Measurements from ENCODE around the gene C1S.

C1S gene

GRCh38 chr12:7058850-7059395 lies 1.6 kb upstream of the C1S start:
- FAIRE-seq (no peak), DNase-seq (ENCODE audit: insufficient read length, low spot score) (no peak)
- TF ChIP-seq POLR2A (IDR thresholded peaks at IDR 0.05; ENCODE audit: low read depth, low read length), result no peak

GRCh38 chr12:7059780-7060179 lies 738 bp upstream of the C1S start:
- TF ChIP-seq POLR2A (IDR thresholded peaks at IDR 0.05; ENCODE audit: low read depth, low read length), result no peak
- DNase-seq (ENCODE audit: insufficient read length, low spot score), result no peak
- no peak for FAIRE-seq

- DNase-seq (ENCODE audit: insufficient read length, low spot score) (no peak), FAIRE-seq (no peak)
- no peak for TF ChIP-seq POLR2A (IDR thresholded peaks at IDR 0.05; ENCODE audit: low read depth, low read length)
Observed at GRCh38 chr12:7061138-7061537, 620 bp downstream of the C1S start.

- no peak for TF ChIP-seq POLR2A (IDR thresholded peaks at IDR 0.05; ENCODE audit: low read depth, low read length)
- FAIRE-seq (no peak), DNase-seq (ENCODE audit: insufficient read length, low spot score) (no peak)
Observed at GRCh38 chr12:7061596-7061995, 1.1 kb downstream of the C1S start.

GRCh38 chr12:7064516-7064915 lies 4.0 kb downstream of the C1S start:
- TF ChIP-seq POLR2A (IDR thresholded peaks at IDR 0.05; ENCODE audit: low read depth, low read length), result no peak
- FAIRE-seq (no peak), DNase-seq (ENCODE audit: insufficient read length, low spot score) (no peak)

- DNase-seq (ENCODE audit: insufficient read length, low spot score) (no peak), FAIRE-seq (no peak)
- TF ChIP-seq POLR2A (IDR thresholded peaks at IDR 0.05; ENCODE audit: low read depth, low read length), result no peak
Observed at GRCh38 chr12:7065073-7065623, 4.6 kb downstream of the C1S start.

GRCh38 chr12:7066596-7066995 lies 6.1 kb downstream of the C1S start:
- no peak for TF ChIP-seq POLR2A (IDR thresholded peaks at IDR 0.05; ENCODE audit: low read depth, low read length)
- no peak for DNase-seq (ENCODE audit: insufficient read length, low spot score)
- FAIRE-seq, result no peak

- TF ChIP-seq POLR2A (IDR thresholded peaks at IDR 0.05; ENCODE audit: low read depth, low read length), result no peak
- DNase-seq (ENCODE audit: insufficient read length, low spot score), result no peak
- no peak for FAIRE-seq
Observed at GRCh38 chr12:7067096-7067495, 6.6 kb downstream of the C1S start.

GRCh38 chr12:7068240-7068993 lies 7.9 kb downstream of the C1S start:
- no peak for DNase-seq (ENCODE audit: insufficient read length, low spot score)
- no peak for TF ChIP-seq POLR2A (IDR thresholded peaks at IDR 0.05; ENCODE audit: low read depth, low read length)
- no peak for FAIRE-seq

- DNase-seq (ENCODE audit: insufficient read length, low spot score) (no peak), FAIRE-seq (no peak)
- no peak for TF ChIP-seq POLR2A (IDR thresholded peaks at IDR 0.05; ENCODE audit: low read depth, low read length)
Observed at GRCh38 chr12:7068994-7069346, 8.5 kb downstream of the C1S start.

- FAIRE-seq (no peak), DNase-seq (ENCODE audit: insufficient read length, low spot score) (no peak)
- no peak for TF ChIP-seq POLR2A (IDR thresholded peaks at IDR 0.05; ENCODE audit: low read depth, low read length)
Observed at GRCh38 chr12:7069386-7069785, 8.9 kb downstream of the C1S start.

GRCh38 chr12:7072035-7072434 lies 11.5 kb downstream of the C1S start:
- FAIRE-seq (no peak), DNase-seq (ENCODE audit: insufficient read length, low spot score) (no peak)
- TF ChIP-seq POLR2A (IDR thresholded peaks at IDR 0.05; ENCODE audit: low read depth, low read length), result no peak

- no peak for TF ChIP-seq POLR2A (IDR thresholded peaks at IDR 0.05; ENCODE audit: low read depth, low read length)
Observed at GRCh38 chr12:7072554-7072953, 12.0 kb downstream of the C1S start.

GRCh38 chr12:7073946-7074345 lies 13.4 kb downstream of the C1S start:
- DNase-seq (ENCODE audit: insufficient read length, low spot score), result no peak
- TF ChIP-seq POLR2A (IDR thresholded peaks at IDR 0.05; ENCODE audit: low read depth, low read length), result no peak
- FAIRE-seq, result no peak

More at GRCh38 chr12:7072554-7072953, 12.0 kb downstream of the C1S start:
- no peak for DNase-seq (ENCODE audit: insufficient read length, low spot score)
- no peak for FAIRE-seq

GRCh38 chr12:7075518-7075917 lies 15.0 kb downstream of the C1S start:
- no peak for TF ChIP-seq POLR2A (IDR thresholded peaks at IDR 0.05; ENCODE audit: low read depth, low read length)
- no peak for DNase-seq (ENCODE audit: insufficient read length, low spot score)
- no peak for FAIRE-seq

All from H54 (cell line).